Cardiac muscle cell (in vitro differentiated cells and primary cell): Measurements from ENCODE around the gene URB1. TPM values are rescaled to one million over a fixed set of nuclear protein-coding genes. Genes with fewer than 3 reads are reported as not detected.

Experiments used
- DNase-seq, 2 donors: peaks; one replicate each; pipeline versions ENCODE4 v3.0.0 to v3.0.0-alpha.2; 2010 to 2017; ENCODE audit warnings: low read depth in 1 of 2, low spot score in 1 of 2
- H3K27ac ChIP-seq: fragments of 200-600 bp; sonication (generic); 2 replicates; pipeline ENCODE4 v1.5.1; 2016
- H3K27me3 ChIP-seq: fragments of 200-600 bp; sonication (generic); 2 replicates; pipeline ENCODE4 v1.6.0; 2016; ENCODE audit warnings: control low read depth
- H3K36me3 ChIP-seq: fragments of 200-600 bp; sonication (generic); 2 replicates; pipeline ENCODE4 v1.5.1; 2016; ENCODE audit warnings: control low read depth
- H3K4me1 ChIP-seq: fragments of 200-600 bp; sonication (generic); 2 replicates; pipeline ENCODE4 v1.8.1; 2017; ENCODE audit warnings: low read depth, mild to moderate bottlenecking, mixed run types
- H3K4me3 ChIP-seq: fragments of 200-600 bp; sonication (generic); 2 replicates; pipeline ENCODE4 v1.5.1; 2016; ENCODE audit warnings: mild to moderate bottlenecking
- H3K9me3 ChIP-seq: fragments of 200-600 bp; sonication (generic); 2 replicates; pipeline ENCODE4 v1.5.1; 2017; ENCODE audit warnings: low read depth, mild to moderate bottlenecking, control low read depth
- CTCF ChIP-seq: IDR thresholded peaks from 2 replicates; pipeline ENCODE4 v1.5.1; 2012; ENCODE audit warnings: low read depth, mild to moderate bottlenecking, low read length
- polyA plus RNA-seq: library from polyadenylated mRNA; unstranded; fragments of >200 nt; fragmentation: Nextera tagmentation; extraction: Ambion mirVana; gene quantifications from 2 replicates; pipeline ENCODE4 v1.2.1, GENCODE V29; 2016
- total RNA-seq: library from RNA; depleted of rRNA; stranded (reverse); fragments of >200 nt; gene quantifications from 2 replicates; pipeline ENCODE4 v1.2.3, GENCODE V29; 2016

The URB1 gene
- total and polyA plus RNA-seq, 2 experiments from 2014 or later, result 3.7 to 13.9 TPM

- H3K4me1 ChIP-seq, result no peaks in the 10 kb centered on the region
- no peak for DNase-seq
- H3K36me3 ChIP-seq, result no peaks in the 10 kb centered on the region
- H3K27me3 ChIP-seq, result no peaks in the 10 kb centered on the region
- H3K9me3 ChIP-seq, result no peaks in the 10 kb centered on the region
- H3K4me3 ChIP-seq, result no peak overlapping the region
- H3K27ac ChIP-seq, result no peak overlapping the region
- no peak for TF ChIP-seq CTCF
Observed at GRCh38 chr21:32300117-32300681, 92.6 kb downstream of the URB1 start.

GRCh38 chr21:32299695-32300094, 93.1 kb downstream of the URB1 start:
- Histone ChIP-seq H3K27ac (no peak overlapping the region), H3K27me3 (no peaks in the 10 kb centered on the region), H3K9me3 (no peaks in the 10 kb centered on the region), H3K4me3 (no peak overlapping the region), H3K4me1 (no peaks in the 10 kb centered on the region), H3K36me3 (no peaks in the 10 kb centered on the region)
- no peak for TF ChIP-seq CTCF
- DNase-seq, result no peak

DNA sequence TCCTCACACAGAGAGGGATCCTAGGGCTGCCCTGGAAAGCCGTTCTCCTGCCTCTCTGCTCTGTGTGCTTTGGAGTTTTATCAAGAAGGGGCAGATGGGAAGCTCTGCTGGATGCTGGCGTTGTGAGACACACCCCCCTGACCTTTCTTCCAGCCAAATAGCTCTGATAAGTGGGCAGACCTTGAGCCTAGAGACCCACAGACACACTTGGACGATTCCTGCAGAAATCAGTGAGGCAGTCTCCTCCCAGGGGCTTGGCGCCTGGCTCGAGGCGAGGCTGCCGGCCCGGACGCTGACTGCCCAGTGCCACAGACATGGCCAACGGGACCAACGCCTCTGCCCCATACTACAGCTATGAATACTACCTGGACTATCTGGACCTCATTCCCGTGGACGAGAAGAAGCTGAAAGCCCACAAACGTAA, 94.1 kb downstream of the URB1 start, which contains the start of gene MRAP:
MRAP (plus strand) TSS at position 198 of the 424 bp plus-strand sequence; CDS start at position 315, 117 bp downstream.
- Histone ChIP-seq H3K9me3 (no peaks in the 10 kb centered on the region), H3K36me3 (no peaks in the 10 kb centered on the region), H3K27ac (no peak within 1 kb of the TSS), H3K4me3 (no peak within 1 kb of the TSS), H3K27me3 (no peaks in the 10 kb centered on the region), H3K4me1 (no peaks in the 10 kb centered on the region)
- no peak for TF ChIP-seq CTCF
- DNase-seq, result peak in 1 of 2 donors; percentile 58

DNA sequence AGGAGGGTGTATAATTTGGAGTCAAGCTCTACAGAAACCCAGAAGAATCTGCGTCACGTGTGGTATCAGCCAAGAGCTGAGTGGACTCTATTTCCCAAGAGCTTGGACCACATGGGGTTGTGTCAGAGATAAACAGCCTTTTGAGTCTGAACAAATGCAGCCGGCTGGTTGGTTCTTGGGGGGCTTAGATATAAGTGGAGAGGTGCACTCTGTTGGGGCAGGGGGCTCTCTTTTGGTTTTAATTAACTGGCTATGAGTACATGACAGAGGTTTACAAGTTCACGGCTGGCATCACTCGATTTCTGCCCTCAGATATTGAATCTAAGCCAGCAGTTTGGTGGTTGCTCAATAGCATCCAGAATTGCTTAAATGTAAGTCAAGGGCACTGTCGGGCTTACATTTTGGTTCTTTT, 94.7 kb downstream of the URB1 start:
- Histone ChIP-seq H3K9me3 (no peaks in the 10 kb centered on the region), H3K27me3 (no peaks in the 10 kb centered on the region), H3K27ac (no peak overlapping the region), H3K4me1 (no peaks in the 10 kb centered on the region), H3K36me3 (no peaks in the 10 kb centered on the region), H3K4me3 (no peak overlapping the region)
- TF ChIP-seq CTCF, result no peak
- peak in 1 of 2 donors; percentile 89 for DNase-seq

DNA sequence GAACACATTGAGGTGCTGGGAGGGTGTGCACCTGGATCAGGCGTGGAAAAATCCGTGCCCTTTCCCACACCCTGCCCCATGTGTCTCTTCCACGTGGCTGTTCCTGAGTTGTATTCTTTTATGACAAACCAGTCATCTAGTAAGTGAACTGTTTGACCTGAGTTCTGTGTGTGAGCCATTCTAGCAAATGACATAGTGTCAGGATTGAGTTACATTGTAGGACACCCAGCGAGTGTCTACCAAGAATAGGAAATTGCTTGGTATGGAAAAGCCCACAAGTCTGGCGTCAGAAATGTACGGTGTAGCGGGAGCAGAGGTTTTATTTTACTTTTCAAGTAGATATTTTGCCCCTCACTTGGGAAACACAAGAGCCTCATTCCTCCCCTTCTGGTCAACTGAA, 95.4 kb downstream of the URB1 start:
- Histone ChIP-seq H3K27ac (no peak overlapping the region), H3K9me3 (no peaks in the 10 kb centered on the region), H3K36me3 (no peaks in the 10 kb centered on the region), H3K27me3 (no peaks in the 10 kb centered on the region), H3K4me1 (no peaks in the 10 kb centered on the region), H3K4me3 (no peak overlapping the region)
- DNase-seq, result no peak
- TF ChIP-seq CTCF, result no peak
